Upper lobe of right lung (tissue), 1 donor: ENCODE measurements around the gene ZFAND3. TPM values are rescaled to one million over a fixed set of nuclear protein-coding genes. Genes with fewer than 3 reads are reported as not detected.

Experiments
- ATAC-seq: fragments of 200-7000 bp; cut with Tn5 transposase; one replicate; pipeline ENCODE4 v1.9.1; 2020; ENCODE audit warnings: mild to moderate bottlenecking, moderate library complexity
- DNase-seq: peaks from one replicate; pipeline ENCODE4 v3.0.0-alpha.2; 2020
- H3K27ac ChIP-seq: fragments of 200-600 bp; one replicate; pipeline ENCODE4 v1.8.0; 2022
- H3K27me3 ChIP-seq: fragments of 200-600 bp; one replicate; pipeline ENCODE4 v1.8.0; 2022; ENCODE audit warnings: mild to moderate bottlenecking
- H3K36me3 ChIP-seq: fragments of 200-600 bp; one replicate; pipeline ENCODE4 v1.8.0; 2022
- H3K4me1 ChIP-seq: fragments of 200-600 bp; one replicate; pipeline ENCODE4 v1.8.0; 2022
- H3K4me3 ChIP-seq: fragments of 200-600 bp; one replicate; pipeline ENCODE4 v1.8.0; 2022; ENCODE audit warnings: mild to moderate bottlenecking
- H3K9me3 ChIP-seq: fragments of 200-600 bp; one replicate; pipeline ENCODE4 v1.8.0; 2022
- CTCF ChIP-seq: fragments of 200-600 bp; IDR thresholded peaks from one replicate; pipeline ENCODE4 v1.8.0; 2022; ENCODE audit warnings: antibody characterized with exemption
- intact Hi-C: fragments of 100-400 bp; cut with DNase I; formaldehyde crosslinking; loops from one replicate; pipeline ENCODE4 v1.11.0; 2022
- total RNA-seq: library from RNA; stranded (reverse); fragmentation: NEBNext Ultra II Directional; extraction: Animal tissue kit (Norgen Biotek cat#: 25700); gene quantifications from one replicate; pipeline ENCODE4 v1.2.1, GENCODE V29; 2021
- donor health status: DM: no; HTN: yes; CAD: no; lungs with severe emphysema.

The ZFAND3 gene
- total RNA-seq, 1 donor from 2014 or later, result 69.1 TPM

- H3K4me3 ChIP-seq, result no peak overlapping the region
- no peak for TF ChIP-seq CTCF
- H3K9me3 ChIP-seq, result no peaks in the 10 kb centered on the region
- no peaks in the 10 kb centered on the region for H3K27me3 ChIP-seq
- intact Hi-C loops, result no loop called here
- no peak overlapping the region for H3K27ac ChIP-seq
- ATAC-seq (no peak), DNase-seq (no peak)
- H3K4me1 ChIP-seq, result peaks cover 11% of the 10 kb centered on the region
- no peaks in the 10 kb centered on the region for H3K36me3 ChIP-seq
Observed at GRCh38 chr6:37940074-37940847, 120.7 kb downstream of the ZFAND3 start.

- intact Hi-C loops, result no loop called here
- H3K36me3 ChIP-seq, result no peaks in the 10 kb centered on the region
- H3K4me1 ChIP-seq, result peaks cover 11% of the 10 kb centered on the region
- DNase-seq (no peak), ATAC-seq (no peak)
- no peaks in the 10 kb centered on the region for H3K27me3 ChIP-seq
- TF ChIP-seq CTCF, result no peak
- H3K27ac ChIP-seq, result no peak overlapping the region
- no peaks in the 10 kb centered on the region for H3K9me3 ChIP-seq
- H3K4me3 ChIP-seq, result no peak overlapping the region
Observed at GRCh38 chr6:37941871-37942270, 122.3 kb downstream of the ZFAND3 start.

- Histone ChIP-seq H3K36me3 (no peaks in the 10 kb centered on the region), H3K27ac (no peak overlapping the region), H3K27me3 (no peaks in the 10 kb centered on the region), H3K9me3 (no peaks in the 10 kb centered on the region), H3K4me3 (no peak overlapping the region), H3K4me1 (peaks cover 16% of the 10 kb centered on the region)
- TF ChIP-seq CTCF, result no peak
- DNase-seq (no peak), ATAC-seq (no peak)
- intact Hi-C loops, result no loop called here
Observed at GRCh38 chr6:37942606-37943376, 123.3 kb downstream of the ZFAND3 start.

- intact Hi-C loops, result no loop called here
- no peak for DNase-seq
- H3K4me1 ChIP-seq, result peaks cover 16% of the 10 kb centered on the region
- H3K4me3 ChIP-seq, result no peak overlapping the region
- H3K9me3 ChIP-seq, result no peaks in the 10 kb centered on the region
- H3K27ac ChIP-seq, result no peak overlapping the region
- no peaks in the 10 kb centered on the region for H3K36me3 ChIP-seq
- ATAC-seq, result no peak
- H3K27me3 ChIP-seq, result no peaks in the 10 kb centered on the region
- no peak for TF ChIP-seq CTCF
Observed at GRCh38 chr6:37943436-37944058, 124.0 kb downstream of the ZFAND3 start.

- ATAC-seq (no peak), DNase-seq (no peak)
- Histone ChIP-seq H3K27ac (no peak overlapping the region), H3K27me3 (no peaks in the 10 kb centered on the region), H3K9me3 (no peaks in the 10 kb centered on the region), H3K4me1 (peaks cover 9% of the 10 kb centered on the region), H3K36me3 (no peaks in the 10 kb centered on the region), H3K4me3 (no peak overlapping the region)
- no peak for TF ChIP-seq CTCF
- intact Hi-C loops, result no loop called here
Observed at GRCh38 chr6:37946057-37946456, 126.5 kb downstream of the ZFAND3 start.
